GM18519 (cell line): ENCODE results near the gene OLFML3.
"Not testable (repeated sequence)": the region's sequence is repeated elsewhere in the genome, so short reads cannot be mapped to it uniquely, and the experiment has no call there.

Source experiments
- ATAC-seq: cut with Tn5 transposase; IDR thresholded peaks from one replicate; pipeline ENCODE4 v1.9.1; 2021; ENCODE audit warnings: mild to moderate bottlenecking, moderate library complexity; ENCODE audit not compliant: unreplicated experiment, low FRiP score

The OLFML3 gene

DNA sequence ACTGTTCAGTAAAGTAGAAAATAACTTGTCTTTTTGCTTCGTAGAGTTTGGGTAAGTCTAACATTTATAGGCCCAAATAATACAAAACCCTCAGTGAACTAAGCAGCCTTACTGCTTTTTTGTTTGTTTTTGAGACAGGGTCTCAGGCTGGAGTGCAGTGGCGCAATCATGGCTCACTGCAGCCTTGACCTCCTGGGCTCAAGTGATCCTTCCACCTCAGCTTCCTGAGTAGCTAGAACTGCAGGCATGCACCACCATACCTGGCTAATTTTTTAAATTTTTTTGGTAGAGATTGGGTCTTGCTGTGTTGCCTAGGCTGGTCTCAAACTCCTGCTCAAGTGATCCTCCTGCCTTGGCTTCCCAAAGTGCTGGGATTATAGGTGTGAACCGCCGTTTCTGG is 31.1 kb upstream of the OLFML3 start:
- ATAC-seq = not testable (repeated sequence)

- ATAC-seq = no peak
Observed at GRCh38 chr1:113949007-113949406, 30.3 kb upstream of the OLFML3 start.

DNA sequence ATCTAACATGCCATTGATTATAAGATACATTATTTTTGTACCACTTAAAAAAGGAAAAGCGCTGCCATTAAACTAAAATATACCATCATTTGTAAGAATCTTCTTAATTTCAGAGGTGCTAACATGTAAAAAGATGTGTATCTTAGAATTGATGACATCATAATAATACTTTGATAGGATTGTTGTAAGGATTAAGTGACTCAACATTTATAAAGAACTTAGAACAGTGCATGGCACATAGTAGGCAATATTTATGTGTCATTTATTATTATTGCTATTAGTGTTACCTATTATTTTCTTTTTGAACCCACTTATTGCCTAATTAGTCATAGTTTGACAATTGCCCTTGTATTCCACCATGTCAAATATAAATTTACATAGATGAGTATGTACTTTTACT is 28.4 kb upstream of the OLFML3 start:
- no peak for ATAC-seq

- no peak for ATAC-seq
Observed at GRCh38 chr1:113951719-113952118, 27.6 kb upstream of the OLFML3 start.

GRCh38 chr1:113957984-113958383 is 21.3 kb upstream of the OLFML3 start:
- ATAC-seq = no peak

DNA sequence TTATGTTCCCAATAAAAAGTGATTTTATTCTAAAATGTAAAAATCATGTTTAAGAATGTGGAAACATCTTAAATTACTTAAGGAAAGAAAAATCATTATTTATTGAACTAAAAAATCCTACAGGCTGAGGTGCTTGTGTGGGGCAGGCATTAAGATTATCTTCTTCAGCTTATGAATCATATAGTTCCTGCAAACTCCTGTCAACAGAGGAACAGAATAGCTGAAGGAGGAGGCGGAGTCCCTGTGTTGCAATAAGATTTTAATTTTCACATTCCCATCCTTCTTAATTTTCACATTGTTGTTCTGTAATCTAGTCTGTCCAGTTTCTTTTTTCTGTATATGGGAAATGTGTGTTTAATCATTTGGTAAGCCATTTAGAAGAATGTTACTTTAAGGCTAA is 20.6 kb upstream of the OLFML3 start:
- no peak for ATAC-seq

DNA sequence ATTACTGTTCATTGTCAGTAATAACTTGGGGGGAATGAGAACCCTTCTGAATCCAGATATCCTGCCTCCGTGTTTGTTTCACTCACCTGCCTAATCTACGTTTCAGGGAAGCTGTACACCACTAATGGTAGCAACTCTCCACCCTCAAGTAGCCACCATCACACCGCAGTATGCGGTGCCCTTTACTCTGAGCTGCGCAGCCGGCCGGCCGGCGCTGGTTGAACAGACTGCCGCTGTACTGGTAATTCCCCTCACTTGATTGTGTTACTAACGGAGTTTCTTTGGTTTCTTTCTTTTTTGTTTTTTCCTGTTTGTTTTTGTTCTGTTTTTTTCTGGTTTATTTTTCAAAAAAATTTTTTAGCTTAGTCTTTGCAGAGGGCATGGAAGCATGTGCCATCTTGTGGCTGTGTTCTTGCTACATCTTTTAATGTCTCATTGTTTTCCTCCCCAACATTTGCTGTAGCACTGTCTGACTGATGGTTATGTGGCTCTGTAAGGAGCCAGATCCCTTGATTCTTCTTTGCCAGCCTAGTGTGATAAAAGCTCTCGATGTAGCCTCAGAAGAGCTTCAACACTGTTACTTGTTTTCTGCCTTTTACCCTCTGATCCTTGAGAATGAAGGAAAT is 15.9 kb upstream of the OLFML3 start:
- no peak for ATAC-seq

DNA sequence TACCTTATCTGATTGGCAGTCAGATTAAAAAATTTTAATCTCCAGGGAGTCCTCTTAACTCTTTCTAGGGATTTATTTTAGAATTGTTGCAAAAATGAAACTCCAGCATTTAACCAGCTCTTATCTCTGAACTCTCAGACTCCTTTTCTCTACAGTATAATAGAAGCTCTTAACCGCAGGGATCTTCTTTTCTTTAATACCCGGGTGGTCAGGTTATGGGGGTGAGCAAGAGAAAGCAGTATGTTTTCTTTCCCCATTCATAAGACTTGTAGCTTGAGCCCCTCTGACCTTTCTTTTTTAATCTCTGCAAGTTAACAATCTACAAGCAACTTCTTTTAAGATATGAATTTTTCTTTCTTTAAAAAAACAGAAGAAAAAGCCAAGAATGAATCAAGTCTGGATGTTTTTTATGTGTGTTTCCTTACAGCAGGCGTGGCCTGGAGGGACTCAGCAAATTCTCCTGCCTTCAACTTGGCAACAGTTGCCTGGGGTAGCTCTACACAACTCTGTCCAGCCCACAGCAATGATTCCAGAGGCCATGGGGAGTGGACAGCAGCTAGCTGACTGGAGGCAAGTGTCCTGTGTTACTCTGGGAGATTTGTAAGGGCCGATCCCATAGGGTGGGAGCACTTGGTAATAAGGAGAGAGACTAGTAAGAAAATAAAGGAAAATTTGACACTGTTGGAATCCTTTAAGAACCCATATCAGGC is 13.4 kb upstream of the OLFML3 start:
- ATAC-seq = no peak

GRCh38 chr1:113972954-113973353 is 6.3 kb upstream of the OLFML3 start:
- no peak for ATAC-seq

DNA sequence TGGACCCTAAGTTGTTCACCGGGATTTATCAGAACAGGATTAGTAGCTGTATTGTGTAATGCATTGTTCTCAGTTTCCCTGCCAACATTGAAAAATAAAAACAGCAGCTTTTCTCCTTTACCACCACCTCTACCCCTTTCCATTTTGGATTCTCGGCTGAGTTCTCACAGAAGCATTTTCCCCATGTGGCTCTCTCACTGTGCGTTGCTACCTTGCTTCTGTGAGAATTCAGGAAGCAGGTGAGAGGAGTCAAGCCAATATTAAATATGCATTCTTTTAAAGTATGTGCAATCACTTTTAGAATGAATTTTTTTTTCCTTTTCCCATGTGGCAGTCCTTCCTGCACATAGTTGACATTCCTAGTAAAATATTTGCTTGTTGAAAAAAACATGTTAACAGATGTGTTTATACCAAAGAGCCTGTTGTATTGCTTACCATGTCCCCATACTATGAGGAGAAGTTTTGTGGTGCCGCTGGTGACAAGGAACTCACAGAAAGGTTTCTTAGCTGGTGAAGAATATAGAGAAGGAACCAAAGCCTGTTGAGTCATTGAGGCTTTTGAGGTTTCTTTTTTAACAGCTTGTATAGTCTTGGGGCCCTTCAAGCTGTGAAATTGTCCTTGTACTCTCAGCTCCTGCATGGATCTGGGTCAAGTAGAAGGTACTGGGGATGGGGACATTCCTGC is 3.9 kb upstream of the OLFML3 start:
- ATAC-seq = no peak

DNA sequence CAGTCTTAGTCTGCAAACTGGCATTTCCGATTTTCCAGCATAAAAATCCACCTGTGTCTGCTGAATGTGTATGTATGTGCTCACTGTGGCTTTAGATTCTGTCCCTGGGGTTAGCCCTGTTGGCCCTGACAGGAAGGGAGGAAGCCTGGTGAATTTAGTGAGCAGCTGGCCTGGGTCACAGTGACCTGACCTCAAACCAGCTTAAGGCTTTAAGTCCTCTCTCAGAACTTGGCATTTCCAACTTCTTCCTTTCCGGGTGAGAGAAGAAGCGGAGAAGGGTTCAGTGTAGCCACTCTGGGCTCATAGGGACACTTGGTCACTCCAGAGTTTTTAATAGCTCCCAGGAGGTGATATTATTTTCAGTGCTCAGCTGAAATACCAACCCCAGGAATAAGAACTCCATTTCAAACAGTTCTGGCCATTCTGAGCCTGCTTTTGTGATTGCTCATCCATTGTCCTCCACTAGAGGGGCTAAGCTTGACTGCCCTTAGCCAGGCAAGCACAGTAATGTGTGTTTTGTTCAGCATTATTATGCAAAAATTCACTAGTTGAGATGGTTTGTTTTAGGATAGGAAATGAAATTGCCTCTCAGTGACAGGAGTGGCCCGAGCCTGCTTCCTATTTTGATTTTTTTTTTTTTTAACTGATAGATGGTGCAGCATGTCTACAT is 2.5 kb upstream of the OLFML3 start:
- ATAC-seq = no peak

DNA sequence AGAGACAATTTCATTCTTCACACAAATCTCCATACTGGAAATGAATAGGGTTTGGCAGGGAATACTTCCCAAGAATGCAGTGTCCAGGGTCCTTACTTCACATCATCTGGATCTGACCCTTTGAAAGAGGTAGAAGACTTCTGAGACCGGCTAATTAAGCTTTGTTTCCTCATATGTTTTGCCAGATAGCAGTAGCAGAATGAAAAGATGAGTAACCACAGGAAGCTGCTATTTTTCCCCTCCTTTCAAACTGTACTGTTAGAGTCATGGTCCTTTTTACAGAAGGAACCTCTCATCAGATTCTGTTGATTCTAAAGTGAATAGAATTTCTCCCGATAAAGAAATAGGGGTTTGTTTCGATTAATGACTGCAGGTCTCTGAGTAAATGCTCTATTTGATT is 1.4 kb upstream of the OLFML3 start:
- ATAC-seq = no peak

- ATAC-seq = no peak
Observed at GRCh38 chr1:113980110-113980509, 836 bp downstream of the OLFML3 start.

- no peak for ATAC-seq
Observed at GRCh38 chr1:113981962-113982931, 3.0 kb downstream of the OLFML3 start.

- ATAC-seq = no peak
Observed at GRCh38 chr1:113982949-113983348, 3.7 kb downstream of the OLFML3 start.

GRCh38 chr1:113983391-113983790 is 4.1 kb downstream of the OLFML3 start:
- no peak for ATAC-seq

DNA sequence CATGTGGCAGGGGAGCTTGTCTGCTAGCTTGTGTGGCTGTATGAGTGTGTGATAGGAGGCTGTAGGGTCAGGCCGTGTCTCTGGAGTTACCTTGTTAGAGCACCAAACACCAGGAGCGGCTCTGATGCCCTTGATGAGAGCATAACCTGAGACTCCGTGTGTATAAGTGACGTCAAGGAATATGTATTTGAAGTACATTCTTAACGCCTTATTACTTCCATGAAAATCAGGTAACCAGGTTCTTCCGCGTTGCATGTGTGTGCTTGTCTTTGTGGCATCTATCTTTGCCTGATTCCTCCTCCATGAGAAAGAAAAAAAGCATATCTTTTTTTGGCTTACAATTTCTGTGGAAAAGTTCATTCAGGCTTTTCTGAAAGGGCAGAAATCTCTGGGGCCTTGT is 4.6 kb downstream of the OLFML3 start:
- no peak for ATAC-seq

GRCh38 chr1:113984710-113985109 is 5.4 kb downstream of the OLFML3 start:
- ATAC-seq = no peak

DNA sequence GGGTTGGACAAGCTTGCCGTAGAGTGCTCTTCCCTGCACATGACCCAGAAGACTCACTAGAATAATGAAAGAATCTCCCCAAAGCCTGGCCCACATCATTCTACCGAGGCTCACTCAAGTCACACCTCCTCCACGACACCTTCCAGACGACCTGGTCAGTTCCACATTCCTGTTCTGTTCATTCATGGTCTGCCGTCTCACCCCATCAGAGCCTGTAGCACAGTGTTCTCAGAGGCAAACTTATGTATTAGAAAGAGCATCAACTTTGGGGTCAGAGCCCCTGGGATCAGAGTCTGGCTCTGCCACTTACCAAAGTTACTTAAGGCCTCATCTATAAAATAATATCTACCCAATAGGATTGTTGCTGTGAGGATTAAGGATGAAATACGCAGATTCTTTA is 7.5 kb downstream of the OLFML3 start:
- ATAC-seq = no peak

DNA sequence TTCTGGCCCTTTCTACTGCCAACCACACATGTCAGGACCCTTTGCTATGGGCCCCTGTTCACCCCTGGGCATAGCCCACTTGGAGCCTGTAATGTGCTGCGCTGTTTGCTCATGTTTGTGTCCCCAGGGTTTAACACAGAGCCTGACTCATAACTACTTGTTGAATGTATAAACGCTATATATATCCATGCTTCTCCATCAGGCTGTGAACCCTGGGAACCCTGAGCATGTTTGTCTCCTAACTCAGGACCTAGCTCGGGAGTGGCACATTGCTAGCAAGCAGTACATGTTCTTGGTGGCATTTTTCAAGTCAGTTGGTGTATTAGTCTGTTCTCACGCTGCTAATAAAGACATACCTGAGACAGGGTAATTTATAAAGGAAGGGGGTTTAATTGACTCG is 8.0 kb downstream of the OLFML3 start:
- no peak for ATAC-seq
